ENCODE data around the gene EXOC1L.
A peak's percentile ranks its signal among the peaks of the same experiment; 100 is the strongest.
"Not testable (repeated sequence)": the region's sequence is repeated elsewhere in the genome, so short reads cannot be mapped to it uniquely, and the experiment has no call there.

The EXOC1L gene

GRCh38 chr4:55837903-55838302, 18.3 kb downstream of the EXOC1L start:
- no peak for DNase-seq

- DNase-seq = no peak
Measured at GRCh38 chr4:55838356-55838755, 18.8 kb downstream of the EXOC1L start.

GRCh38 chr4:55838952-55839351, 19.4 kb downstream of the EXOC1L start:
- no peak for DNase-seq

GRCh38 chr4:55840956-55841355, 21.4 kb downstream of the EXOC1L start:
- DNase-seq = no peak

GRCh38 chr4:55841373-55842239, 22.0 kb downstream of the EXOC1L start:
- DNase-seq = not testable (repeated sequence)

GRCh38 chr4:55842312-55842711, 22.7 kb downstream of the EXOC1L start:
- not testable (repeated sequence) for DNase-seq

- DNase-seq = no peak
Measured at GRCh38 chr4:55849724-55850123, 30.1 kb downstream of the EXOC1L start.

GRCh38 chr4:55851885-55852284, 32.3 kb downstream of the EXOC1L start:
- DNase-seq = no peak

- peak; percentile 61 to 99 (median 95) for DNase-seq
Measured at GRCh38 chr4:55853484-55854046, 34.0 kb downstream of the EXOC1L start, which contains the start of gene EXOC1. Gene EXOC1 (plus strand): TSS chr4:55853648. CDS start chr4:55858324, 4,676 bp downstream.

- DNase-seq = peak in 2 of 58 donors; percentile 0 to 17
Measured at GRCh38 chr4:55854129-55854528, 34.5 kb downstream of the EXOC1L start.

GRCh38 chr4:55857586-55857985, 38.0 kb downstream of the EXOC1L start:
- no peak for DNase-seq

GRCh38 chr4:55859711-55860110, 40.1 kb downstream of the EXOC1L start:
- DNase-seq = no peak

GRCh38 chr4:55864577-55865223, 45.1 kb downstream of the EXOC1L start:
- no peak for DNase-seq

- DNase-seq = no peak
Measured at GRCh38 chr4:55865228-55865806, 45.7 kb downstream of the EXOC1L start.

- DNase-seq = no peak
Measured at GRCh38 chr4:55866290-55866907, 46.8 kb downstream of the EXOC1L start.

GRCh38 chr4:55866973-55867574, 47.5 kb downstream of the EXOC1L start:
- DNase-seq = peak in 2 of 58 donors; percentile 0 to 22

GRCh38 chr4:55868581-55869090, 49.0 kb downstream of the EXOC1L start:
- no peak for DNase-seq

GRCh38 chr4:55871299-55871800, 51.8 kb downstream of the EXOC1L start:
- DNase-seq = no peak

- DNase-seq = no peak
Measured at GRCh38 chr4:55874831-55875230, 55.2 kb downstream of the EXOC1L start.

- no peak for DNase-seq
Measured at GRCh38 chr4:55876387-55876786, 56.8 kb downstream of the EXOC1L start.
